ENCODE data around the gene COPA.

Gene COPA

DNA sequence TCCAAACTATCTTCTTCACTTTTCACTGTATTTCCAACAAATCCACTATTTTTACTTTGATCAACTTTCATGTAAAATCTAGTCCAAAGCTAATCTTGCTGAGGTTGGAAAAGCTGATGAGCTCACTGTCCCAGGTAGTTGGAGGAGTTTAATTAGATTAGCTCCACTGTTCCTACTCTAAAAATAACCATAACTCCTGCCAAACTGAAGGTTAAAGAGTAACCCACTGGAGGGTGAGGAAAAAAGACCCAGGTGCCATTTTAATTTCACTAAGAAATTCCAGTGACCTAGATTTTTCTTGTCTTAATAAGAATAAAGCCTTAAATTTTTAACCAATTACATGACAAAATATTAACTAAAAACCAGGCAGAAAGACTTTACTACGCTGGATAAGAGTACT lies 96.0 kb downstream of the COPA start:
- no peak overlapping the region for H3K9ac ChIP-seq (ENCODE audit: low read length)
- H3K9me3 ChIP-seq (ENCODE audit: control insufficient read depth, insufficient read depth, low read depth, low read length): no peaks in the 10 kb centered on the region
- no peaks in the 10 kb centered on the region for H3K4me1 ChIP-seq (ENCODE audit: control insufficient read depth, insufficient read depth, low read length)
- H3K27me3 ChIP-seq (ENCODE audit: control insufficient read depth, insufficient read depth, low read length): no peaks in the 10 kb centered on the region
- H3K36me3 ChIP-seq (ENCODE audit: control insufficient read depth, insufficient read depth, low read length): peaks cover 33% of the 10 kb centered on the region
- H3K27ac ChIP-seq (ENCODE audit: low read depth, low read length): no peak overlapping the region
- H3K4me3 ChIP-seq (ENCODE audit: low read depth, low read length): no peak overlapping the region

DNA sequence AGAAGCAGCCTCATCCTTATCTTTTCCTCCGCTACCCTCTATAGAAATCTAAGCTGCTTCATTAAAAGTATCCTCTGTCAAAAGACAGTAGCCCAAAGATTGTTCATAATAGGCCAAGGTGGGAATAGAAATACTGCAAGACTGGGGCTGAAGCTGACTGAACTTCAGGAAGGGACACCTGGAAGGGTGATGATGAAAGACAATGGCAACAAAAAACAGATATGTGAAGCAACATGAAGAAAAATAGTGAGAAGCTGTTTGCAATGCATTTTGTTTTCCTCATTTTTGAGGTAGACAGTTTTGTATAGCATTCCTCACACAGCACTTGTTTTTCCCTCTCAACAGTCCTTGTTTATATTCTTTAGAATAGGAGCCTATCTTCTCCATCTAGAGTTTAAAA lies 97.6 kb downstream of the COPA start:
- Histone ChIP-seq H3K4me3 (ENCODE audit: low read depth, low read length) (no peak overlapping the region), H3K27me3 (ENCODE audit: control insufficient read depth, insufficient read depth, low read length) (no peaks in the 10 kb centered on the region), H3K27ac (ENCODE audit: low read depth, low read length) (no peak overlapping the region), H3K9ac (ENCODE audit: low read length) (no peak overlapping the region), H3K4me1 (ENCODE audit: control insufficient read depth, insufficient read depth, low read length) (no peaks in the 10 kb centered on the region), H3K36me3 (ENCODE audit: control insufficient read depth, insufficient read depth, low read length) (peaks cover 35% of the 10 kb centered on the region), H3K9me3 (ENCODE audit: control insufficient read depth, insufficient read depth, low read depth, low read length) (no peaks in the 10 kb centered on the region)

DNA sequence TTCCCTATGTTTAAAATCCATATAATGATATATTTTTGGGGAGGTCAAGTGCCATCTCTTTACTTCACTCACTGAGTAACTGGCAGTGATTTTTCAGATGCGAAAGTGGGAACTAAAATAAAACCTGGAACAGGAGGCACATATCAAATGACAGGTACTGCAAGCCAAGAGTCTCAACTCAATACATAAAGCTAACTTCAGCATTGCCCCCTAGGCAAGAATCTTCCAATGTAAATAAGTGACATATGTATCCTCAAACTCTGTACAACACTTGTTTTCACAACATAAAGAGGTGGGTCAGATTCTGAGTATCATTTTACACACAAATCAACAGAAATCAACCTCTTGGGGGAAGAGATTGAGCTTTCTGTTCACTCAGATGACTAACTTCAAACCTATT lies 98.8 kb downstream of the COPA start:
- Histone ChIP-seq H3K4me1 (ENCODE audit: control insufficient read depth, insufficient read depth, low read length) (no peaks in the 10 kb centered on the region), H3K4me3 (ENCODE audit: low read depth, low read length) (no peak overlapping the region), H3K9ac (ENCODE audit: low read length) (no peak overlapping the region), H3K36me3 (ENCODE audit: control insufficient read depth, insufficient read depth, low read length) (peaks cover 48% of the 10 kb centered on the region), H3K27me3 (ENCODE audit: control insufficient read depth, insufficient read depth, low read length) (no peaks in the 10 kb centered on the region), H3K27ac (ENCODE audit: low read depth, low read length) (no peak overlapping the region), H3K9me3 (ENCODE audit: control insufficient read depth, insufficient read depth, low read depth, low read length) (no peaks in the 10 kb centered on the region)

DNA sequence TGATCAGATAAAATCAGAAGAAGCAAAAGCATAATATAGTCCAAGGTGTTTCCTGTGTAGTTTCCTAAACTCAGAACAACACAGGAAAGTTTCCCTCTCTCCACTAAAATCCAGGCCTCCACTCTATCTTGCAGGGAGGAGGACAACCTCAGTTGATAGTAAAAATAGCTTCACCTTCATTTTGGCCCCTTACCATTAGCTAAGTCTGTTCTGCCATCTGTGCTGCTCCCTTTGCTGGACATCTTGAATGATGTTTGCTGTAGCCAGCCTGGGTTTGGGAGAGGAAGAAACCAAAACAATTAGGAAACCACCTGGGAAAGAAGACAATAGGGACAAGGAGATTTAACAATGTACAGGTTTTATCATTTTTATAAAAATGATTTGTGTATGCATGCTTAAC lies 99.3 kb downstream of the COPA start:
- Histone ChIP-seq H3K9me3 (ENCODE audit: control insufficient read depth, insufficient read depth, low read depth, low read length) (no peaks in the 10 kb centered on the region), H3K36me3 (ENCODE audit: control insufficient read depth, insufficient read depth, low read length) (peaks cover 52% of the 10 kb centered on the region), H3K4me1 (ENCODE audit: control insufficient read depth, insufficient read depth, low read length) (no peaks in the 10 kb centered on the region), H3K27me3 (ENCODE audit: control insufficient read depth, insufficient read depth, low read length) (no peaks in the 10 kb centered on the region), H3K4me3 (ENCODE audit: low read depth, low read length) (no peak overlapping the region), H3K9ac (ENCODE audit: low read length) (no peak overlapping the region), H3K27ac (ENCODE audit: low read depth, low read length) (no peak overlapping the region)

DNA sequence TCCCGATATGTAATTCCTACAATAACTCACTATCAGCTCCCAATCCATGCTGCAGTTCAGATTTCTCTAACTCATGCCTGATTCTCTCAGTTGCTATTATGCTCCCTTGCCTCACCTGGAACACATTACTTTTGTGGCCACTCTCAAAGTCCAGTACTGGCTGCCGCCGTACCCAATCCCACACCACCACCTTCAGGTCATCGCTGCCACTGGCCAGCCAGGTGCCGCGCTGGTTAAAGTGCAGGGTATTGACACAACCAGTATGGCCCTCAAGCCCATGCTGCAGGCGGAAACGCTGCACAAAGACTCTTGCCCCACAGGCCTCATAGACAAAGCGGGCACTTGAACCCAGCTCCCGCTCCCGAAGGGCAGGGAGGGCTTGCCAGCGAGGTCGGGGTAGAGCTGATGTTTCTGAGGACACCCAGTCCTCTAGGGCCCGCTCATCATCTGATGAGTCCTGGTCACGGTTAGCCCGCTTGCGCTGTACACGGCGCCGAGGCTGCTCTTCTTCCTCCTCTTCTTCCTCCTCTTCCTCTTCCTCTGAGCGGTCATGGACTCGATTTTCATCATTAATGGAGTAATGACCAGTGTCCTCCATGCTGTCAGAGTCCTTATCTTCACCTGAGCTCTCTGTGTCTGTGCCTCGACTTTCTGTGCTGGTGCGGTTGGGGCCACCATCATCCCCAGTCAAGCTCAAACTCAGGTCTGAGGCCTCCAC lies 103.3 kb downstream of the COPA start:
- Histone ChIP-seq H3K4me1 (ENCODE audit: control insufficient read depth, insufficient read depth, low read length) (no peaks in the 10 kb centered on the region), H3K4me3 (ENCODE audit: low read depth, low read length) (no peak overlapping the region), H3K9ac (ENCODE audit: low read length) (no peak overlapping the region), H3K36me3 (ENCODE audit: control insufficient read depth, insufficient read depth, low read length) (peaks cover 92% of the 10 kb centered on the region), H3K9me3 (ENCODE audit: control insufficient read depth, insufficient read depth, low read depth, low read length) (no peaks in the 10 kb centered on the region), H3K27me3 (ENCODE audit: control insufficient read depth, insufficient read depth, low read length) (no peaks in the 10 kb centered on the region), H3K27ac (ENCODE audit: low read depth, low read length) (no peak overlapping the region)

Data from HUES6 (cell line).